HG03432 (cell line): Measurements from ENCODE around the gene MCM9.

ENCODE experiments used
- ATAC-seq: cut with Tn5 transposase; IDR thresholded peaks from one replicate; pipeline ENCODE4 v1.9.1; 2021; ENCODE audit warnings: mild to moderate bottlenecking, moderate library complexity; ENCODE audit not compliant: unreplicated experiment

MCM9 gene

GRCh38 chr6:118934461-118935330 lies at the start of gene MCM9:
Gene MCM9, minus strand, starts transcription at chr6:118935159. Its CDS starts 3,436 bp downstream, at chr6:118931723.
- ATAC-seq, result peak; percentile 96

GRCh38 chr6:118984342-118984741 lies 49.4 kb upstream of the MCM9 start:
- ATAC-seq, result peak; percentile 74

DNA sequence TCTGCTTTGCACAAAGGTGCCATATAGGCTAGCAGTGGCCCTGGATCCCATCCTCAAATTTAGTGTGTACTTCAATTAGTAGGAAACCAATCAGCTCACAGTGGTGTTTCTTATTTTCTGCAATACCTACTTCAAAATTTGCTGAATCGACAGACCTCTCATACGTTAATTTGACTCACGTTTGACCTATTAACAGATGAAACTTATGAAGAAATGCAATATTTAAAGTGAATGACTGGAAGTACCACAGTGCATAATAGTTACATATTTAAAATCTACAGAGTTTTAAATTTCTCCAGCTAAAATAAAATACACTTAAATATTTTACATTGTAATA lies 47.6 kb upstream of the MCM9 start:
- ATAC-seq, result no peak

GRCh38 chr6:118981884-118982574 lies 47.1 kb upstream of the MCM9 start:
- ATAC-seq, result no peak

DNA sequence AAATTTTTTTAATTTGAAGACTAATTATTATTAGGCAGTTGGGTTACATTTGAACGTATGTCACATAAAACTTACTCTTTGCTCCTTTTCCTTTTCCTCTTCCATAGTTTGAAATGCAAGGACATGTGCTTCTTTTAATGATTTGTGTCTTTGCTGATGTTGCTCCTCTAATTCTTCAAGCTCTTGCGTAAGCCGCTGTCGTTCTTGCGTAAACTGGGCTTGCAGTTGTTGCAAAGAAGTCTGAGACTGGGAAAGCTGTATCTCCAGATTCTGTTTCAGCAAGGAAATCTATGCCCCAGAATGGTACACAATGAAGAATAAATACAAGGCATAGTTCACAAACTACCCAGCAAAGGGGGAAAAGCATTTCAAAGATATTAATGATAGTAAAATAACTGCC lies 45.1 kb upstream of the MCM9 start:
- no peak for ATAC-seq

- ATAC-seq, result no peak
Observed at GRCh38 chr6:118974790-118975189, 39.8 kb upstream of the MCM9 start.

DNA sequence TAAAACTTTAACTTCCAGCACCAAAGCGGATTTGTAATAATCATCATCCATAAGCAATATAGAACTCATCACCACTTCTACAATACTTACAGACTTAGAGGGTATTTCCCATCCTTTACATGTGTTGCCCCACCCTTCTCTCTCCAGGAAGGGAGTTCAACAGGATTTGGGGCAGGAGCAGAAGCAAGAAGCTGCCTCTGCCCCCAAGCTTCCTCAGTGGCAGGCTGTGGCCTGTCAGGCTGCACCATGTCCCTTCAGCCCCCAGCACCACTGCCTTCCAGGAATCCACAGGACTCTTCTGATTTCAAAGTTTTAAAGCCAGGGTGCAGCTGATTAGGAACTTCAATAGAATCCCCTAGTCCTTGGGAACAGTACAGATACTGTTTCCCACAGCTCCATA lies 36.7 kb upstream of the MCM9 start:
- no peak for ATAC-seq

- no peak for ATAC-seq
Observed at GRCh38 chr6:118970866-118971265, 35.9 kb upstream of the MCM9 start.

DNA sequence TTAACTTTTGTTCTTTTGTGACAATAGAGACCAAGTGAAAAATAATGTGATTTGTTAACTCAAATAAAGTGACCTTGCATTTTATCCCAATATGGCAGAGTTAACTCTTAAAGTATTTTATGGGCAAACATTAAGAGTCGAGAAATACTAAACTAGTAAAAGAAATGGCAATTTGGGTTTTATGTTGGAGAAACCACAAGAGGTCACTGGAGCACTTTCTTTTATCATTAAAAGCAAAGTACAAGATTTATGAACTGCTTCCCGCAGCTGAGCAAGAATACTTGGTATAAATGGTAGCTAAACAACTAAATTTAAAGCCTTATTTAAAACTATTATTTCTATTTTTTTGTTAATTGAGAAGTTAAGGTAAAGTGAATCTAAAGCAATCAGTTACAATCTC lies 33.5 kb upstream of the MCM9 start:
- no peak for ATAC-seq

GRCh38 chr6:118967239-118967638 lies 32.3 kb upstream of the MCM9 start:
- ATAC-seq, result no peak

DNA sequence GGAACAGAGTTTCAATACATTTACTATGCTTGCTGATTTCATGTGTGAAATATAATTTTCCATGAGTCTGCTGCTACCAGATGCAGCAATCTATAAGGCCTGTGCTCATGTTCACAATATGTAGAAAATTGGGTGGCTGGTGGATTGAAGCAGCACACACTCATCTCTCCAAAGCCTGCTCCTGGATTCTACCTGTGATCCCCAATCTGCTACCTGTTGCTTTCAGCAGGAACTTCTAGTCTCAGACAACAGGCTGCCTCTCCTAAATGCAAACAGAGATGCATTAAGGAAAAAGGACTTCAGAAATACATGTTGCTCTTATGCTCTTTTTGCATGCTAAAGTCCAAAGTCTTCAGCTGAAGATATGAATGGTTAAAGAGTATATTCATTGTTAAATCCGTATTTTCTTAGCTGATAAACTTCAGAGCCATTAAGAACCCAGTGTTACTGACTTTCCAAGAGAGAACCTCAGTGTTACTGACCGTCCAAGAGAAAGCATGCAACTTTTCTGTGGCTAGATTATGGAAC lies 30.9 kb upstream of the MCM9 start:
- no peak for ATAC-seq

DNA sequence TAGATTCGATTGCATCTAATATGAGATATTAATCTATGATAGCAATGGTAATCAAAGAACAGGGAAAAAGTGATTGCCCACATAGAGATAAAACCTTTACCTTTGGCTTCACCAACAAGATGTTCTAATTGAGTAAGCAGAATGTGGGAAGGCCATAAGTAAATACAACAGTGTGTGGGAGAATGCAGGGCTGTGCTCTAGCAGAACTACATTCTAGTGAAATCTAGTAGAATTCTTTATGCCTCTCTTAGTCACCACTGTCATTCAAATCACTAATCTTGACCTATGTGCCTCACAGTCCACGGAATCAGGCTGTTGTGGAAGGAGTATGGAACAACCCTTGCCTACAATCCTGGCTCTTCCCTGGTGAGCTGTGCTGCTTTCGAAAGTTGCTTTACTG lies 30.4 kb upstream of the MCM9 start:
- no peak for ATAC-seq

DNA sequence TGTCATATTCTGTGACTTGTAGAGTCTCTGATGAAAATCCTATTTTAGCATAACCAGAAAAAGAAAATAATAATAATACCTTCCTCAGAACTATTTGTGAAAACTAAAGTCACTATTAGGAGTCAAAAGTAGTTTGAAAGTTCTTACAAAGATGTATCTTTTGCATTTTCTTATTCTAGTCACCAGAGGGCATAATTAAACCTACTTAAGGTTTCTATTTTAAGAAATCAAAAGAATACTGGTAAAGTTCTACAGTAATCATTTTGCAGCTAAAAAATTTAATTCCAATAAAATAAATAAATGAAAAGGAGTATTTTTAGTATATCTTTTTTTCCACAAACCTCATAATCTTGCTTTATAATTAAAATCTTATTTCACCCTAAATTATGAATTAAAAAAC lies 28.0 kb upstream of the MCM9 start:
- ATAC-seq, result no peak

- no peak for ATAC-seq
Observed at GRCh38 chr6:118959903-118960302, 24.9 kb upstream of the MCM9 start.

DNA sequence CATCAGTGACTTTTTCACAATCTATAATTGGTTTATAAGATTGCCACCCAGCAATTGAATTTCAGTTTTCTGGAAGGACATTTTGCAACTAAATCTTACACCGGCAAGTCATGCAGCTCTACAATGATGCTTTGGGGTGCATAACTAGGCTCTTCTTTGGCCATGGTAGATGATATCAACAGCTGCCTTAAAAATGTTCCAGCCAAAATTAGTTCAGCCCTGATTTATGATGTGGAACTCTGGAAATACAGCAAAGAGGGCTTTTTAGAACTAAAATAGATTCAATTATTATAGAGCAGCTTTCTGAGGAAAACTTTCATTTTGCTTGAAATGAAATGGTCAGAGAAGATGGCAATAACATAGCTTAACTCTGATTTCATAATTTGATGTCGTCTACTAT lies 18.4 kb upstream of the MCM9 start:
- no peak for ATAC-seq

DNA sequence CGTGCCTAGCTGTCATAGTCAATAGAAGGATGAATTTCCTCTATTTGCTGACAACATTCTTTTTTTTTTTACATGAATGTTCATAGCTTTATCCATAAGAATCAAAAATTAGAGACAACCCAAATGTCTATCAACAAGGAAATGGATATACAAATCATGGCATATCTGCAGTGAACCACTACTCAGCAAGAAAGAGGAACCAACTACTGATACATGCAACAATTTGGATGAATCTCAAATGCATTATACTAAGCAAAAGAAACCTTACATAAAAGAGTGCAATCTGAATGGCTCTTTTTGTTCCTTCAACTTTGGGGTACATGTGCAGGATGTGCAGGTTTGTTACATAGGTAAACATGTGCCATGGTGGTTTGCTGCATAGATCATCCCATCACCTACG lies 17.7 kb upstream of the MCM9 start:
- ATAC-seq, result no peak

DNA sequence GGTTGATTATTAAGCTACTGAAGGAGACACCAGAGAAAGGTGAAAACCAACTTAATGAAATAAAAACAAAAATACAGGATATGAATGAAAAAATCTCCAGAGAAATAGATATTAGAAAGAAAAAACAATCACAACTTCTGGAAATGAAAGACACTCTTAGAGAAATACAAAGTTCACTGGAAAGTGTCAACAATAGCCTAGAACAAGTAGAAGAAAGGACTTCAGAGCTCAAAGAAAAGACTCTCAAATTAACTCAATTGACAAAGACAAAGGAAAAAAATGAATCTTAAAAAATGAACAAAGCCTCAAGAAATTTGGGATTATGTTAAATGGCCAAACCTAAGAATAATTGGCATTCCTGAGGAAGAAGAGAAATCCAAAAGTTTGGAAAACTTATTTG lies 10.3 kb upstream of the MCM9 start:
- no peak for ATAC-seq

GRCh38 chr6:118940770-118941169 lies 5.8 kb upstream of the MCM9 start:
- ATAC-seq, result no peak

- no peak for ATAC-seq
Observed at GRCh38 chr6:118939683-118940082, 4.7 kb upstream of the MCM9 start.

GRCh38 chr6:118935978-118936703 lies 1.2 kb upstream of the MCM9 start:
- no peak for ATAC-seq

- ATAC-seq, result peak; percentile 3
Observed at GRCh38 chr6:118935331-118935668, 341 bp upstream of the MCM9 start.
